Dedifferentiated amniotic fluid mesenchymal stem cell (primary cell): ENCODE measurements around the gene ARPC4.
"Not testable (repeated sequence)": the region's sequence is repeated elsewhere in the genome, so short reads cannot be mapped to it uniquely, and the experiment has no call there.

Source experiments
- DNase-seq: peaks from one replicate; pipeline ENCODE4 v3.0.0-alpha.2; 2016; ENCODE audit errors: extremely low spot score

Gene ARPC4

GRCh38 chr3:9820946-9821345 is 28.1 kb downstream of the ARPC4 start:
- no peak for DNase-seq

GRCh38 chr3:9825451-9826040 is 32.7 kb downstream of the ARPC4 start:
- DNase-seq = no peak

DNA sequence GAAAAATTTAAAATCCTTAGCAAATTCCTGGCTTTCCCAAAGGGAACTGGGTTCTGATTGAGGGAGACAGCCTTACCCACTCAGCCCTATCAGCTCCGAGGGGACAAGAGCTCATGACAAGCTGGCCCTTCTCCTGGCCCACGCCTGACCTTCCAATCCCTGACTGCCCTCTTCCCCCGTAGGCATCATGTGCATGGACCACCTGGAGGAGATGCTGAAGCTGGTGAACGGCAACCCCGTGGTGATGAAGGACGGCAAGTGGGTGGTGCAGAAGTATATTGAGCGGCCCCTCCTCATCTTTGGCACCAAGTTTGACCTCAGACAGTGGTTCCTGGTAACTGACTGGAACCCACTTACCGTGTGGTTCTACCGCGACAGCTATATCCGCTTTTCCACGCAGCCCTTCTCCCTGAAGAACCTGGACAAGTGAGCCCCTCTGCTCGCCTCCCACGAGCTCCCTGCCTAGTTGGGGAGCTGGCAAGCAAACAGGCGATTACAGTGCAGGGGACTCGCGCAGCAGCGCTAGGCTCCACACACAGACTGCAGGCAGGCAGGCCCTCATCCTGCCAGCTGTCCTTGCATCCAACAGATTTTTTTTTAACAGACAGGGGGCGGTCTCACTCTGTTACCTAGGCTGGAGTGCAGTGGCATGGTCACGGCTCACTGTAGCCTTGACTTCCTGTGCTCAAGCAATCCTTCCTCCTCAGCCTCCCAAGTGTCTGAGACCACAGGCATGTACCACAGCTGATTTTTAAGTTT is 34.1 kb downstream of the ARPC4 start:
- no peak for DNase-seq

DNA sequence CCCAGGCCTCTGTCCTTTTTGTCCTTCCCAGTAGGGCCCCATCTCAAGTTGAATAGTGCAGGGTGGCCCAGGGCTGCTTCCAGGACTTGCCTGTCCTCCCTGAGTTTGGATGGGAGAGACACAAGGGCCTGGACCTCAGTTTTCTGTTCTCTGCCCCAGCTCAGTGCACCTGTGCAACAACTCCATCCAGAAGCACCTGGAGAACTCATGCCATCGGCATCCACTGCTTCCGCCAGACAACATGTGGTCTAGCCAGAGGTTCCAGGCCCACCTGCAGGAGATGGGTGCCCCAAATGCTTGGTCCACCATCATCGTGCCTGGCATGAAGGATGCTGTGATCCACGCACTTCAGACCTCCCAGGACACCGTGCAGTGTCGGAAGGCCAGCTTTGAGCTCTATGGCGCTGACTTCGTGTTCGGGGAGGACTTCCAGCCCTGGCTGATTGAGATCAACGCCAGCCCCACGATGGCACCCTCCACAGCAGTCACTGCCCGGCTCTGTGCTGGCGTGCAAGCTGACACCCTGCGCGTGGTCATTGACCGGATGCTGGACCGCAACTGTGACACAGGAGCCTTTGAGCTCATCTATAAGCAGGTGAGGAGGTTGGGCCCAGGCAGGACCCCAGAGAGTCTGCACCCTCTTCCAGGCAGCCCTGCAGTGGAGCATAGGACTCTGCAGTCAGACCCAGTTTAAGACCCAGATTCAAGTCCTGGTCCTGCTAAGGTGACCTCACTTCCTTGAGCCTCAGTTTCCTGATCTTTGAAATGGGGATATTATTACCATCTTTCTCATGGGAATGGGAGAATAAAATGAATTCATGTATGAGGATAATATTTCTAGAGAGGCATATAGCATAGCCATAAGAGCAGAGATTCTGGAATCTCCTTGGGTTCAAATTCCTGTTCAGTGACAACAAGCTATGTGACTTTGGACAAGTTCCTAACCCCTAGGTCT is 36.2 kb downstream of the ARPC4 start:
- DNase-seq = no peak

- DNase-seq = no peak
Measured at GRCh38 chr3:9831253-9831652, 38.4 kb downstream of the ARPC4 start.

GRCh38 chr3:9833078-9833477 is 40.2 kb downstream of the ARPC4 start:
- DNase-seq = no peak

DNA sequence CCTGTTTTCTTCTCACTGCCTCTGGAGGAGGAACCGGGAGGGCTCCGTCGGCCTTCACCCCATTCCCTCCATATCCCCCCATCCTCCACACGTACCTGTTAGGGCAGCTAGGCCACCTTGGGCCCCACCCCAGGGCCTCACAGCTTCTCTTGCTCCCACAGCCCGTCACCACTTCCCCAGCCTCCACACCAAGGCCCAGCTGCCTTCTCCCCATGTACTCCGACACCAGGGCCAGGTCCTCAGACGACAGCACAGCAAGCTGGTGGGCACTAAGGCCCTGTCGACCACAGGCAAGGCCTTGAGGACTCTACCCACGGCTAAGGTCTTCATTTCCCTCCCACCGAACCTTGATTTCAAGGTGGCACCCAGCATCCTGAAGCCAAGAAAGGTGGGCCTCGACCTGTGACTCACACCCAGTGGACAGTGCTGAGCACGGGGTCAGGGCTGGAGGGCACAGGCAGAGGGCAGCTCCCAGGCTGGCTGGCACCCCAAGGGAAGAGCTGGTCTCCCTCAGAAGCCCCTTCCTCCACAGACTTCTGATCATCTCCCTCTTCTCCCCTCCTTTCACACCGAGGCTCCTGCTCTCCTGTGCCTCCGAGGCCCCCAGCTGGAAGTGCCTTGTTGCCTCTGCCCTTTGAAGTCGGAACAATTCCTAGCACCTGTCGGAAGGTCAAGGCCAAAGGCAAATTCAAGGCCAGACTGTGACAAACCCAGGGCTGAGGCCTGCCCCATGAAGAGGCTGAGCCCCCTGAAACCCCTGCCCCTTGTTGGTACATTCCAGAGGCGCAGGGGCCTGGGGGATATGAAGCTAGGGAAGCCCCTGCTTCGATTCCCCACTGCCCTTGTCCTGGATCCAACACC is 41.9 kb downstream of the ARPC4 start:
- DNase-seq = no peak

DNA sequence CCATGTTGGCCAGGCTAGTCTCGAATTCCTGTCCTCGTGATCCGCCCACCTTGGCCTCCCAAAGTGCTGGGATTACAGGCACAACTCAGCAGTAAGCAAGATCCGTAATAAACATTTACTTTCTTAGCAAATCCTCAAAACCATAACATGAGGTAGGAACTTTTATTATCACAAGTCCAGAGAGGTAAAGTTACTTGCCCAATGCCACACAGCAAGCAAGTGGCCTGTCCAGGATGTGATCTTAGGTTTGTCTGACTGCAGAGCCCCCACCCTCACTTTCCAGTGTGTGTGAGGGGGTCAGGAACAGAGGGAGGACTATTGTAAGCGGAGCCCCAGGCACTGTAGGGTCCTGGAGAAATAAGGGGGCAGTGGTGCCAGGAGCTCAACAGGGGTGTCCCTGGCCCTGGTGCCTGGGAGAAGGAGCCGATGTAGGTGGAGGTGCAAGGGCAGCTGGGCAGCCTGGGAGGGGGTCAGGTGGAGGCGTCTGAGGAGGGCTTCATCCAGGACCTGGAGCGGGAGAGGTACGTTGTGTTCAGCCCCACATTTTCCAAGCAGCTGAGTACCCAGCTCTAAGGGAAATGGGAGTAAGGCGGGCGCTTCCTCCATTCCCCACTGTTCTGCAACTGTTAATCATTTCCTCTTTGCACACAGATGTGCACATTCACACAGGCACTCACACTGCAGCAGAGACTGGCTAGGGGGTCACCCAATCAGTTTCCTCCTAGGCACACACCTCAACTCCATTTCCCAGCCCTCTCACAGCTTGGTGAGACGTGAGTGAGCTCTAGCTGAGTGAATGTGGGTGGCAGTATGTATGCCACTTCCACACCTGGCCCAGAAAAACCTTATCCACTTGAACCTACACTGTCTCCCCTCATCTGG is 45.1 kb downstream of the ARPC4 start:
- no peak for DNase-seq

- no peak for DNase-seq
Measured at GRCh38 chr3:9838856-9839255, 46.0 kb downstream of the ARPC4 start.

- DNase-seq = no peak
Measured at GRCh38 chr3:9841015-9841414, 48.1 kb downstream of the ARPC4 start.

DNA sequence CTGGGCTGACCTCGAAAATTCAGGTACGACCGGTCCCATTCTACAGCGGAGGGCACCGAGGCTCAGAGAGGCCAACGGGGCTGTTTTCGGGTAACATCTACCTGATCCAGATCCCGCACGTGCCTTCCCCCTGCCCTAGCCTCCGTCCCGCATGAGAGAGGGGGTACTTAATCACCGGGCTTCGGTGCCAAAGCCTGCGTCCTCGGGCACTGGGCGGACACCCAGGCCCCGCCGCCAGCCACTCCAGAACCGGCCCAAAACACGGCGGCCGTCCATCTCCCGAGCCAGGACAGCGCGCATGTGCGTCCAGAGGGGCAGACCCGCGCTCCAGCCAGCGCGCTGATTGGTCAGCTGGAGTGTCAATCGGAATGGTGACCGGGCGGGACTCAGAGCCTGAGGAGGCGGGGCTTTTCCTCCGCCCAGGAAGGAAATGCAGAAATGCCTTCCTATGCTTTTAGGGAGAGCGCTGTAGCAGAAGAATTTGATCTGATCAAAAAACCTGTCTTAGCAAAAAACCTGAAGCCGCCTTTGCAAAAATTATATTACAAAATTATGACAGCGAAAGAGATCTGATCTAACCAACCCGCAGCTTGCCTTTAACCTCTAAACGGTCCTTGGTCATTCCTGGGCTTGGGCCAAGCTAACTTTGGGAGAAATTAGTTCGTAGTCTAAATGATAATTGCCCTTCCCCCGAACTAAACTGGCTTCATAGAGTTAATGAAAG is 51.0 kb downstream of the ARPC4 start, which contains the start of gene RPUSD3:
Gene RPUSD3 (minus strand): TSS at position 294 of the 724 bp plus-strand sequence. CDS start 18 bp downstream, at position 276.
- DNase-seq = peak; percentile 96

GRCh38 chr3:9846231-9846630 is 53.3 kb downstream of the ARPC4 start:
- no peak for DNase-seq

- DNase-seq = no peak
Measured at GRCh38 chr3:9846931-9847488, 54.1 kb downstream of the ARPC4 start.

- DNase-seq = not testable (repeated sequence)
Measured at GRCh38 chr3:9847870-9848269, 55.0 kb downstream of the ARPC4 start.

DNA sequence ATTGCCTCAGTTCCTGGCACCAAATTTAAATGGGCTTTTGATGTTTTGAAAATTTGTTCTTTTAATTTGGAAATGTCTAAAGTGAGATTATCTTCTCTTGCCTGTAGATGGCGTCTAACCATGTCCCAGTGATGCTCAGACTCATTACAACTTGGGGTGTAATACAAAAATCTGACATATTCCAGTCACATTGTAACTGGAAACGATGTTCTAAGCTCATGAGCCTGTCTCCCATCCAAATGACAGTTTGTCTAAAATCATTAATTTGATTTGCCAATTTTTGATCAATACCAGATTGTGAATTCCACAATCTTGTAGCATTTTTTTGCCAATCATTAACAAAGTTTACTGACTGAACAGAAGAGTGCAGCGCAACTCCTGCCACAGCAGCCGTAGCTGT is 56.0 kb downstream of the ARPC4 start:
- peak; percentile 44 for DNase-seq

DNA sequence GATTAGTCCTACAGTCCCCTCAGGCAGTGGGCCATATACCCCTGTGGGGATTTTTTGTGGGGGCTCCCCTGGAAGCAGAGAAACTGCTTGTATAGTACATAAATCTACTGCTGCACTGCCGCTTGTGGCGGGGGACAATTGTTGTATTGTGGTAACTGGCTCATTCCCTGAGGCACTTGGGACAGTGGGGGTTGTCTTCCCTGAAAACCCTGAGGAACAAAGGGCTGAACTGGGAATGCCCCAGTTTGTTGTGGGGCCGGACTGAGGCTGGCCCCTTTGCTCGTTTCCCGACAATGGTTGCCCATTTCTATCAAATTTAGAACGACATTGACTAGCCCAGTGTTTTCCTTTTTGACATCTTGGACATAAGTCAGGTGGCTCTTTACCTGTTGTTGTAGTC is 58.5 kb downstream of the ARPC4 start:
- DNase-seq = not testable (repeated sequence)

DNA sequence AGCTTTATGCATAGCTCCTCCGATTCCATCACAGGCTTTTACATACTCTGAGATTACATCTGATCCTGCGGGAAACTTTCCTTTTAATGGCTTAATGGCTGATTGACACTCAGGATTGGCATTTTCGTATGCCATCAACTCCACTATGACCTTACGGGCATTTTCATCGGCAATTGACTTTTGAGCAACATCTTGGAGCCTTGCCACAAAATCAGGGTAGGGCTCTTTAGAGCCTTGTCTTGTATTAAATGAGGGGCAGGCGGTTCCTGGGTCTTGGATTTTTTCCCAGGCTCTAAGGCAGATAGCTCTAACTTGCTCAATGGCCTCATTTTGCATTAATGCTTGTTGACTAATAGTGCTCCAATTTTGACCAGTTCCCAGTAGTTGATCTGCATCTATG is 59.0 kb downstream of the ARPC4 start:
- not testable (repeated sequence) for DNase-seq

GRCh38 chr3:9852528-9852927 is 59.6 kb downstream of the ARPC4 start:
- DNase-seq = no peak

DNA sequence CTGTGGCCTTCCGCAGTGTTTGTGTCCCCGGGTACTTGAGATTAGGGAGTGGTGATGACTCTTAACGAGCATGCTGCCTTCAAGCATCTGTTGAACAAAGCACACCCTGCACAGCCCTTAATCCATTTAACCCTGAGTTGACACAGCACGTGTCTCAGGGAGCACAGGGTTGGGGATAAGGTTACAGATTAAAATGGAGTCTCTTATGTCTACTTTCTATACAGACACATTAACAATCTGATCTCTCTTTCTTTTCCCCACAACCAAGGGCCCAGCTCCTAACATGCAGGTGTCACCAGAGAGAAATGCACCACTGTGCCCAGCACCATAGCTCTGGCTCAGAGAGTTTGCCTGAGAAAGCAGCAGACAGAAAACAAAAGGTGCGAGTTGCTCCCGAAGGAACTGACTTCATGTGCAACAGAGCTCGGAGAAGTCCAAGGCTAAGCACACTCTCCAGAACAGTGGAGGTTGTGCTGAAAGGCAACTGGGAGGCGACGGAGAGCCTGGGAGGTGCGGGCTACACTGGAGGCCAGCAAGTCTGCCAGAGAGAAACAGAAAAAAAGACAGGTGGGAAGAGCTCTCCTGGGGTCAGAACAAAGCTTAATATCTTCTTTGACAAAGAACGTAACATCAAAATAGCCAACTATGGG is 61.5 kb downstream of the ARPC4 start:
- not testable (repeated sequence) for DNase-seq
